Gastrocnemius medialis (tissue), 4 donors: ENCODE data around the gene SGTA. TPM values are rescaled to one million over a fixed set of nuclear protein-coding genes. Genes with fewer than 3 reads are reported as not detected.

Source experiments
- ATAC-seq, 2 donors: fragments of 150-250 bp; one replicate each; pipeline ENCODE4 v1.9.1; 2016
- DNase-seq, 2 donors: peaks; one replicate each; pipeline ENCODE4 v3.0.0-alpha.2; 2019
- H3K27ac ChIP-seq, 4 donors: fragments of 200-600 bp; sonication (generic); 1 replicate in 1 of 4; 2 replicates in 3 of 4; pipeline ENCODE4 v1.5.1; 2016 to 2018; ENCODE audit warnings: mild to moderate bottlenecking in 2 of 4, moderate library complexity in 1 of 4
- H3K27me3 ChIP-seq, 3 donors: fragments of 200-600 bp; sonication (generic) in 2 of 3; 1 replicate in 1 of 3; 2 replicates in 2 of 3; pipeline versions ENCODE4 v1.5.1 to v1.6.0; 2016 to 2019; ENCODE audit warnings: mild to moderate bottlenecking in 1 of 3, moderate library complexity in 1 of 3
- H3K36me3 ChIP-seq, 2 donors: fragments of 200-600 bp; sonication (generic) in 1 of 2; one replicate each; pipeline ENCODE4 v1.5.1; 2017 to 2018
- H3K4me1 ChIP-seq, 2 donors: fragments of 200-600 bp; sonication (generic) in 1 of 2; one replicate each; pipeline ENCODE4 v1.5.1; 2016 to 2017; ENCODE audit warnings: mild to moderate bottlenecking in 2 of 2
- H3K4me3 ChIP-seq, 4 donors: fragments of 200-600 bp; sonication (generic) in 3 of 4; 1 replicate in 1 of 4; 2 replicates in 3 of 4; pipeline ENCODE4 v1.5.1; 2016 to 2019; ENCODE audit warnings: mild to moderate bottlenecking in 2 of 4
- H3K9me3 ChIP-seq, 3 donors: fragments of 200-600 bp; sonication (generic) in 2 of 3; 1 replicate in 1 of 3; 2 replicates in 2 of 3; pipeline ENCODE4 v1.5.1; 2016 to 2019
- POLR2A ChIP-seq, 2 donors: fragments of 450-650 bp; IDR thresholded peaks; one replicate each; pipeline ENCODE4 v1.6.1; 2017; ENCODE audit warnings: antibody characterized with exemption in 2 of 2, mild to moderate bottlenecking in 2 of 2, moderate library complexity in 2 of 2
- in situ Hi-C, 4 donors: fragments of 200-750 bp; cut with MboI; loops; one replicate each; pipeline versions ENCODE4 v1.15.0 to v1.8.0; 2017; ENCODE audit warnings: low sequenced_read_pairs in 4 of 4
- intact Hi-C: fragments of 100-400 bp; cut with DNase I; formaldehyde crosslinking; loops from one replicate; pipeline ENCODE4 v1.15.1; 2023; ENCODE audit warnings: low total_unique reads
- total RNA-seq, 4 donors: library from RNA; depleted of rRNA; stranded (reverse); fragments of >200 nt; gene quantifications; one replicate each; pipeline versions ENCODE4 v1.1.0 to v1.2.3, GENCODE V29; 2016
- TF ChIP-seq, protein P1 (sequence below), 5 experiments: fragments of 450-650 bp in 3 of 5; fragments of 200-600 bp in 2 of 5; sonication (generic) in 2 of 5; IDR thresholded peaks in 4 of 5; conservative IDR thresholded peaks in 1 of 5; 1 replicate in 4 of 5; 2 replicates in 1 of 5; pipeline ENCODE4 v1.5.1; 2016 to 2019; ENCODE audit warnings: antibody characterized with exemption in 5 of 5, mild to moderate bottlenecking in 3 of 5, moderate library complexity in 3 of 5

The SGTA gene
- total RNA-seq, 4 donors from 2014 or later = 70.0 to 114 (median 91.2) TPM

DNA sequence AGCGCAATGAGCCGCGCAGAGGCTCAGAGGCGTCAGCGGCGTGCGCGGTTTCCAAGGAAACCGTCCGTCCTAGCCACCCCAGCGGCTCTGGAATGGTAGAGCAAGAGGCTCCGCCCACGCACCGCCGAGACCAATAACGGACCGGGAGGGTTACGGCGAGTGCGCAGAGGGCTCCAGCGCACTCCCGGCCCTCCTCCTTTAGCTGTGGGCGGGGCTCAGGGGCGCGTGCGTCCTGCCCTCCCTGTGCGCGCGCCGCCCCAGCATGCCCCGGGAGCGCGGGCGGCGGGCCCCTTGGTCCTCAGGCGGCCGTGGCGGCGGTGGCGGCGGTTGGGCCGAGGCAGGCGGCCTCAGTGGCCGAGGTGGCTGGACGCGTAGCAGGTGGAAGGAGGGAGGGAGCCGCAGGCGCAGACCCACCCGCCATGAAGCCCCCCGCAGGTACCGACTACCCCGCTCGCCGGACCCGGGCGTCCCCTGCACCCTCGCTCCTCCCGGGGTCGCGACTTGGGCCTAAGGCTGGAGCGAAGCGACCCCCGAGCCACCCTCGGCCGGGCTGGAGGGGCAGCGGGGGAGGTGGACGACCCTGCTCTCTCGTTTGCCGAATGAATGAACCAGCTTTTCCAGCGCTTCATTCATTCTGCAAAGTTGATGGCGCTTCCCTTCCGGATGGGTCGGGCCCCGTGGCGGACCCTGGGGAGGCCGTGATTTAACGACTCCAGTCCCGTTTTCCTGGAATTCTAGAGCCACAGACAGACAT lies 2.3 kb upstream of the SGTA start, which contains the start of gene THOP1:
THOP1 (plus strand) TSS at position 260 of the 754 bp plus-strand sequence; CDS start at position 420, 160 bp downstream.
- TF ChIP-seq, protein P1, sequence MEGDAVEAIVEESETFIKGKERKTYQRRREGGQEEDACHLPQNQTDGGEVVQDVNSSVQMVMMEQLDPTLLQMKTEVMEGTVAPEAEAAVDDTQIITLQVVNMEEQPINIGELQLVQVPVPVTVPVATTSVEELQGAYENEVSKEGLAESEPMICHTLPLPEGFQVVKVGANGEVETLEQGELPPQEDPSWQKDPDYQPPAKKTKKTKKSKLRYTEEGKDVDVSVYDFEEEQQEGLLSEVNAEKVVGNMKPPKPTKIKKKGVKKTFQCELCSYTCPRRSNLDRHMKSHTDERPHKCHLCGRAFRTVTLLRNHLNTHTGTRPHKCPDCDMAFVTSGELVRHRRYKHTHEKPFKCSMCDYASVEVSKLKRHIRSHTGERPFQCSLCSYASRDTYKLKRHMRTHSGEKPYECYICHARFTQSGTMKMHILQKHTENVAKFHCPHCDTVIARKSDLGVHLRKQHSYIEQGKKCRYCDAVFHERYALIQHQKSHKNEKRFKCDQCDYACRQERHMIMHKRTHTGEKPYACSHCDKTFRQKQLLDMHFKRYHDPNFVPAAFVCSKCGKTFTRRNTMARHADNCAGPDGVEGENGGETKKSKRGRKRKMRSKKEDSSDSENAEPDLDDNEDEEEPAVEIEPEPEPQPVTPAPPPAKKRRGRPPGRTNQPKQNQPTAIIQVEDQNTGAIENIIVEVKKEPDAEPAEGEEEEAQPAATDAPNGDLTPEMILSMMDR (IDR thresholded peaks at IDR 0.05 in 4 of 5, conservative IDR thresholded peaks at IDR 0.05 in 1 of 5) = no peak
- TF ChIP-seq POLR2A (IDR thresholded peaks at IDR 0.05) = peak; percentile 33 to 54
- intact Hi-C loops = loop anchor here (1.0 kb wide), 1 partner anchor 34 kb away; the partner anchor contains the start of gene ZNF554

DNA sequence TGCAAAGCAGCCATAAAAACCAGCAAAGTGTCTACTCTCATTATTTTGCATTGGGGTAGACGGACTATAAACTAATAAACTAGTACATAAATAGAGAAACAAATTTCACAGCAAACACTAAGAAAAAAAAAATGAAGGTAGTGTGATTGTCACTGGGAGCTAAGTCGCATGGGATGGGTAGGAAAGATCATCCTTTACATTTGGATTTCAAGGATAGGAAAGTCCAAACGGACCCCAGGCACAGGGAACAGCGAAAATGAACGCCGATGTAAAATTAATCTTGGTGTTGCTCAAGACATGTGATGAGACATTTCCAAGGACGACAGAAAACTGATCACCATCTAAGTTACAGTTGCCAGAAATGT lies 690 bp upstream of the SGTA start:
- peaks cover 55 to 59% of the 10 kb centered on the region in 2 donors for H3K4me1 ChIP-seq

More for the DNA sequence above, 2.3 kb upstream of the SGTA start, which contains the start of gene THOP1:
- peak within 1 kb of the TSS; percentile 83 to 97 (median 87) for H3K4me3 ChIP-seq
- no peaks in the 10 kb centered on the region for H3K27me3 ChIP-seq
- no peaks in the 10 kb centered on the region for H3K9me3 ChIP-seq
- in situ Hi-C loops = no loop called here
- H3K27ac ChIP-seq = peak within 1 kb of the TSS; percentile 68 to 78 (median 72)
- H3K36me3 ChIP-seq = no peaks in the 10 kb centered on the region
- DNase-seq = peak; percentile 95 to 98
- peak; percentile 80 to 83 for ATAC-seq
- peaks cover 41 to 45% of the 10 kb centered on the region in 2 donors for H3K4me1 ChIP-seq

DNA sequence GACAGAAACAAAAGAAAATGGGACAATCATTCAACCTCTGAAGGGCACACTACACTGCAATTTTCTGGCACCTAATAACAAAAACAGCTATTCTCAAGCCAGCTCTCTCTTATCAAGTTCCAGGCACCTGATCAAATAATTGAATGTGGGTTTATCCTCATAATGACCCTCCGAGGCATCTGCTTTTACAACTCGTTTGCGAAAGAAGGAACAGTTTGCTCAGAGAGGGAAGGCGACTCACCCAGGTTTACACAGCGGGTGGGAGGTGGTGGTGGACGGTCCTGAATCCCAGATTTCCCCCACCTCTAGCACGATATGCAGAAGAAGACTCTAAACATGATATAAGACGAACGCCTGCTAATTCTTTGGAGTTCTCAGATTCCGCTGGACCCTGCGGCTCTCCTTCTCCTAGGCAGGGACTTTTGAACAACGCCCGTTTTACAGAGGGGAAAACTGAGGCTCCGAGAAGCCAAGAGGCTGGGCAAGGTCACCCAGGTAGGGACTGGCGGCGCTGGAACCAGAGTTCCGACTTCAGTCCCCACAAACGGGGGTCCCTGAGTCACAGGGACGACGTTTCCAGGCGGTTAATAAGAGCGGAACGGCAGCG lies 641 bp downstream of the SGTA start:
- H3K9me3 ChIP-seq = no peaks in the 10 kb centered on the region
- in situ Hi-C loops = no loop called here
- no peaks in the 10 kb centered on the region for H3K36me3 ChIP-seq
- H3K27ac ChIP-seq = peak overlapping the region; percentile 86 to 96 (median 93)
- DNase-seq (no peak), ATAC-seq (no peak)
- no peak for TF ChIP-seq POLR2A (IDR thresholded peaks at IDR 0.05)
- H3K27me3 ChIP-seq = no peaks in the 10 kb centered on the region
- peak overlapping the region; percentile 66 to 97 (median 90) for H3K4me3 ChIP-seq
- intact Hi-C loops = no loop called here
- H3K4me1 ChIP-seq = peaks cover 64 to 68% of the 10 kb centered on the region in 2 donors

More for the DNA sequence above, 690 bp upstream of the SGTA start:
- no peaks in the 10 kb centered on the region for H3K36me3 ChIP-seq
- intact Hi-C loops = no loop called here
- DNase-seq = no peak
- in situ Hi-C loops = no loop called here
- H3K27ac ChIP-seq = peak overlapping the region; percentile 86 to 96 (median 93)
- no peak for ATAC-seq
- no peaks in the 10 kb centered on the region for H3K9me3 ChIP-seq
- no peaks in the 10 kb centered on the region for H3K27me3 ChIP-seq
- TF ChIP-seq, protein P1 (IDR thresholded peaks at IDR 0.05 in 4 of 5, conservative IDR thresholded peaks at IDR 0.05 in 1 of 5) = no peak
- no peak for TF ChIP-seq POLR2A (IDR thresholded peaks at IDR 0.05)
- peak overlapping the region in 3 of 4 donors; percentile 32 to 97 (median 66) for H3K4me3 ChIP-seq

DNA sequence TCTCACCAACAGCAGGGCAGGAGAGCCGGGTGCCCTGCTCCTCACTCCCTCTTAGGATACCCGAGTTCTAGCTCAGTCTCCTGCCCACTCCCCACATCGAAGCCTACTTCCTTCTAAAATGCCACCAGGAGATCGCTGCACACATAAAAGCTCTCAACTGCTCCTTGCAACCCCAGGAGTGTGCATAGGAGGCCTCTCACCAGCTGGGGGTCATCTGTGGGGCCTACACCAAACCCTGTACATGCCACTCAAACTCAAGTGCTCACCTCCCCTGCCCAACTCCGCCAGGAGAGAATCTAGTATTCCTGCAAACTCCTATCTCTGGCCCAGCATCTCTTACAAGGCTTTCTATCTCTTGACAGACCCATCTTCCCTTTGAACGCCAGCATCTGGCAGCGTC lies 2.8 kb downstream of the SGTA start:
- no peak overlapping the region for H3K4me3 ChIP-seq

More for the DNA sequence above, 2.8 kb downstream of the SGTA start:
- in situ Hi-C loops = no loop called here
- no peaks in the 10 kb centered on the region for H3K9me3 ChIP-seq
- no peaks in the 10 kb centered on the region for H3K27me3 ChIP-seq
- H3K4me1 ChIP-seq = peaks cover 61 to 72% of the 10 kb centered on the region in 2 donors
- intact Hi-C loops = no loop called here
- TF ChIP-seq, protein P1 (IDR thresholded peaks at IDR 0.05 in 4 of 5, conservative IDR thresholded peaks at IDR 0.05 in 1 of 5) = no peak
- no peak for TF ChIP-seq POLR2A (IDR thresholded peaks at IDR 0.05)
- H3K27ac ChIP-seq = no peak overlapping the region
- H3K36me3 ChIP-seq = no peaks in the 10 kb centered on the region
- ATAC-seq (no peak), DNase-seq (no peak)
